ENCODE data around the gene CDC20B.

DNA sequence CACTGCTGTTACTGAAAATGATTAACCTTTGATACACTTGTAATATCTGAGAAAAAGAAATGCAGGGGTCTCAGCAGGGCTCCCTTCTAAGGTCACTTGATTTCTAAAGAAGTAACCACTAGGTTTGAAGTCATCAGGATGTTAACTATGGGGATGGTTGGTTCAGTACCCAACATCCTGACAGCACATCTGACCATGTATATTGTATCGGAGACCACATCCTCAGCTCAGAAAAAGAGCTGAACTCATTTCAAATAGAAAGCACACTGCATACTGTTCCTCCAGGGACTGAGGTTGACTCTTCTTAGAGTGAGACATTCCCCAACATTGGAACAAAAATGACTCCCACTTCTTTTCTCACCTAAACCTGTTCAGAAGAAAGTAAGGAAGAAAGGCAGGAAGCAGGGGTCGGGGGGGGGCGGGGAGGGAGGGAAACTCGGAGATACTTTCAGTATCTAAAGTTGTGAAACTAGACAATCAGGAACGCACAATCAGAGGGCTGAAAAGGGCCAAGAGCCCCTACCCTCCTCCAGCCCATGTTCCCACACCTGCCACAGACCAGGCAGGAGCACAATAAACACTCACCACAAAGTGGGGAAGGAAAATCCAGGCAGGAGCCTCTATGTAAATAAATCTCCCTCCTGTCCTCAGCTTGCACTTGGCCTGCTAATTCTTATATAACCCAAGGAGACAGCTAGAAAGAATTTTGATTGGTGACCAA lies 71.3 kb downstream of the CDC20B start:
- TF ChIP-seq POLR2A (IDR thresholded peaks at IDR 0.05; ENCODE audit: low read length): no peak
- no peak for TF ChIP-seq GATA1 (IDR thresholded peaks at IDR 0.05; ENCODE audit: low read depth, low read length)
